Left lung (tissue), 10 donors: Measurements from ENCODE around the gene POFUT2. TPM values are rescaled to one million over a fixed set of nuclear protein-coding genes. Genes with fewer than 3 reads are reported as not detected.
A peak's percentile ranks its signal among the peaks of the same experiment; 100 is the strongest.

Experiments used
- ATAC-seq: fragments of 200-7000 bp; cut with Tn5 transposase; one replicate; pipeline ENCODE4 v1.9.1; 2020; ENCODE audit warnings: moderate library complexity
- DNase-seq, 4 donors: peaks; one replicate each; pipeline ENCODE4 v3.0.0-alpha.2; 2013 to 2020
- H3K27ac ChIP-seq, 2 donors: fragments of 200-600 bp; sonication (generic) in 1 of 2; one replicate each; pipeline versions ENCODE4 v1.5.0 to v1.8.0; 2020 to 2021
- H3K27me3 ChIP-seq, 2 donors: fragments of 200-600 bp; sonication (generic) in 1 of 2; one replicate each; pipeline versions ENCODE4 v1.5.0 to v1.8.0; 2020 to 2021
- H3K36me3 ChIP-seq, 2 donors: fragments of 200-600 bp; sonication (generic) in 1 of 2; one replicate each; pipeline versions ENCODE4 v1.5.0 to v1.8.0; 2020 to 2021
- H3K4me1 ChIP-seq, 2 donors: fragments of 200-600 bp; one replicate each; pipeline ENCODE4 v1.8.0; 2021
- H3K4me3 ChIP-seq, 2 donors: fragments of 200-600 bp; sonication (generic) in 1 of 2; one replicate each; pipeline versions ENCODE4 v1.5.0 to v1.8.0; 2020 to 2021; ENCODE audit warnings: mild to moderate bottlenecking in 1 of 2
- H3K9me3 ChIP-seq, 2 donors: fragments of 200-600 bp; sonication (generic) in 1 of 2; one replicate each; pipeline versions ENCODE4 v1.5.0 to v1.8.0; 2020 to 2021
- CTCF ChIP-seq, 2 donors: fragments of 200-600 bp; sonication (generic) in 1 of 2; IDR thresholded peaks; one replicate each; pipeline versions ENCODE4 v1.5.0 to v1.8.0; 2021; ENCODE audit warnings: antibody characterized with exemption in 2 of 2
- intact Hi-C, 2 donors: fragments of 100-400 bp; cut with DNase I; formaldehyde crosslinking; loops; one replicate each; pipeline versions ENCODE4 v1.11.2 to v1.14.2; 2022
- polyA plus RNA-seq, 6 donors: library from polyadenylated mRNA; unstranded; fragments of 120-200 nt; gene quantifications; one replicate each; pipeline ENCODE4 v1.2.1, GENCODE V29; 2013; ENCODE audit not compliant: insufficient read length in 6 of 6
- total RNA-seq, 2 donors: library from RNA; stranded (reverse); fragmentation: NEBNext Ultra II Directional; extraction: Animal tissue kit (Norgen Biotek cat#: 25700); gene quantifications; one replicate each; pipeline ENCODE4 v1.2.1, GENCODE V29; 2021
- donor health status: DM: no; HTN: yes; CAD: no.
- donor health status: DM: no; HTN: no; CAD: no.

The POFUT2 gene
- total and polyA plus RNA-seq, 8 donors = 30.4 to 44.2 (median 34.2) TPM

- no peaks in the 10 kb centered on the region for H3K9me3 ChIP-seq
- intact Hi-C loops = no loop called here
- no peak for TF ChIP-seq CTCF (IDR thresholded peaks at IDR 0.05)
- peaks cover 25 to 36% of the 10 kb centered on the region in 2 donors for H3K4me1 ChIP-seq
- peak overlapping the region; percentile 76 to 85 for H3K27ac ChIP-seq
- H3K4me3 ChIP-seq = no peak overlapping the region
- DNase-seq = peak in 3 of 4 donors; percentile 47 to 77 (median 68)
- H3K27me3 ChIP-seq = no peaks in the 10 kb centered on the region
- ATAC-seq = peak; percentile 27
- no peaks in the 10 kb centered on the region for H3K36me3 ChIP-seq
Observed at GRCh38 chr21:45302082-45303061, 14.7 kb upstream of the POFUT2 start.

GRCh38 chr21:45301521-45302081, 13.9 kb upstream of the POFUT2 start:
- Histone ChIP-seq H3K36me3 (no peaks in the 10 kb centered on the region), H3K4me3 (no peak overlapping the region), H3K4me1 (peaks cover 19 to 30% of the 10 kb centered on the region in 2 donors), H3K27me3 (no peaks in the 10 kb centered on the region), H3K9me3 (no peaks in the 10 kb centered on the region), H3K27ac (peak overlapping the region; percentile 76 to 85)
- ATAC-seq (no peak), DNase-seq (peak in 1 of 4 donors; percentile 66)
- intact Hi-C loops = no loop called here
- no peak for TF ChIP-seq CTCF (IDR thresholded peaks at IDR 0.05)

GRCh38 chr21:45300786-45301520, 13.3 kb upstream of the POFUT2 start:
- Histone ChIP-seq H3K4me1 (peaks cover 14 to 30% of the 10 kb centered on the region in 2 donors), H3K27me3 (no peaks in the 10 kb centered on the region), H3K36me3 (no peaks in the 10 kb centered on the region), H3K4me3 (no peak overlapping the region), H3K9me3 (no peaks in the 10 kb centered on the region), H3K27ac (peak overlapping the region; percentile 76 to 85)
- intact Hi-C loops = no loop called here
- ATAC-seq (no peak), DNase-seq (peak in 2 of 4 donors; percentile 29 to 74)
- TF ChIP-seq CTCF (IDR thresholded peaks at IDR 0.05) = no peak

- Histone ChIP-seq H3K36me3 (no peaks in the 10 kb centered on the region), H3K9me3 (no peaks in the 10 kb centered on the region), H3K4me1 (peaks cover 16 to 31% of the 10 kb centered on the region in 2 donors), H3K27ac (peak overlapping the region; percentile 56 to 85), H3K27me3 (no peaks in the 10 kb centered on the region), H3K4me3 (no peak overlapping the region)
- DNase-seq (peak in 2 of 4 donors; percentile 29 to 75), ATAC-seq (peak; percentile 6)
- TF ChIP-seq CTCF (IDR thresholded peaks at IDR 0.05) = no peak
- intact Hi-C loops = no loop called here
Observed at GRCh38 chr21:45299864-45300785, 12.4 kb upstream of the POFUT2 start.
